ENCODE results near the gene HUNK.

HUNK gene

DNA sequence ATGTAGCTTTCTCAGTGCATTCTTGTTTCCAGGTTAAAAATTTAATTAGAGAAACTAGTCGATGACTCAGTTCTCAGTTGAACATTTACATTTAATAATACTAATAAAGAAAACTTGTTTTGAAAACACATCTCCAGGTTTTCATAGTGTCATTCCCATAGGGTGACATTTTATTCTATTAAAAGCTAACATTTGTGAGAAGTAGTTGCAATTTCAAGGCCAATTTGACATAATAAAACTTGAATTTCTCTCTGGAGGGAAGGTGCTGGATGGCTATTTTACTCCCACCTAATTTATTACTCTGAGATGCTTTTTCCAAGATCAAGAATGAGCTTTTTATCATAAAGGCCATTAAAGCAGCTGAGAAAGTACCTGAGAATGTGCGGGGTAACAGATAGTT is 16.6 kb downstream of the HUNK start:
- TF ChIP-seq, protein P1, sequence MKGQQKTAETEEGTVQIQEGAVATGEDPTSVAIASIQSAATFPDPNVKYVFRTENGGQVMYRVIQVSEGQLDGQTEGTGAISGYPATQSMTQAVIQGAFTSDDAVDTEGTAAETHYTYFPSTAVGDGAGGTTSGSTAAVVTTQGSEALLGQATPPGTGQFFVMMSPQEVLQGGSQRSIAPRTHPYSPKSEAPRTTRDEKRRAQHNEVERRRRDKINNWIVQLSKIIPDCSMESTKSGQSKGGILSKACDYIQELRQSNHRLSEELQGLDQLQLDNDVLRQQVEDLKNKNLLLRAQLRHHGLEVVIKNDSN (IDR thresholded peaks at IDR 0.05), result no peak
- no peak for TF ChIP-seq NFIC (IDR thresholded peaks at IDR 0.05)
- TF ChIP-seq, protein P2, sequence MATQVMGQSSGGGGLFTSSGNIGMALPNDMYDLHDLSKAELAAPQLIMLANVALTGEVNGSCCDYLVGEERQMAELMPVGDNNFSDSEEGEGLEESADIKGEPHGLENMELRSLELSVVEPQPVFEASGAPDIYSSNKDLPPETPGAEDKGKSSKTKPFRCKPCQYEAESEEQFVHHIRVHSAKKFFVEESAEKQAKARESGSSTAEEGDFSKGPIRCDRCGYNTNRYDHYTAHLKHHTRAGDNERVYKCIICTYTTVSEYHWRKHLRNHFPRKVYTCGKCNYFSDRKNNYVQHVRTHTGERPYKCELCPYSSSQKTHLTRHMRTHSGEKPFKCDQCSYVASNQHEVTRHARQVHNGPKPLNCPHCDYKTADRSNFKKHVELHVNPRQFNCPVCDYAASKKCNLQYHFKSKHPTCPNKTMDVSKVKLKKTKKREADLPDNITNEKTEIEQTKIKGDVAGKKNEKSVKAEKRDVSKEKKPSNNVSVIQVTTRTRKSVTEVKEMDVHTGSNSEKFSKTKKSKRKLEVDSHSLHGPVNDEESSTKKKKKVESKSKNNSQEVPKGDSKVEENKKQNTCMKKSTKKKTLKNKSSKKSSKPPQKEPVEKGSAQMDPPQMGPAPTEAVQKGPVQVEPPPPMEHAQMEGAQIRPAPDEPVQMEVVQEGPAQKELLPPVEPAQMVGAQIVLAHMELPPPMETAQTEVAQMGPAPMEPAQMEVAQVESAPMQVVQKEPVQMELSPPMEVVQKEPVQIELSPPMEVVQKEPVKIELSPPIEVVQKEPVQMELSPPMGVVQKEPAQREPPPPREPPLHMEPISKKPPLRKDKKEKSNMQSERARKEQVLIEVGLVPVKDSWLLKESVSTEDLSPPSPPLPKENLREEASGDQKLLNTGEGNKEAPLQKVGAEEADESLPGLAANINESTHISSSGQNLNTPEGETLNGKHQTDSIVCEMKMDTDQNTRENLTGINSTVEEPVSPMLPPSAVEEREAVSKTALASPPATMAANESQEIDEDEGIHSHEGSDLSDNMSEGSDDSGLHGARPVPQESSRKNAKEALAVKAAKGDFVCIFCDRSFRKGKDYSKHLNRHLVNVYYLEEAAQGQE (IDR thresholded peaks at IDR 0.05; ENCODE audit: low read depth), result no peak
- no peak for TF ChIP-seq TAF1 (IDR thresholded peaks at IDR 0.05; ENCODE audit: low read depth)
- TF ChIP-seq, protein P3, sequence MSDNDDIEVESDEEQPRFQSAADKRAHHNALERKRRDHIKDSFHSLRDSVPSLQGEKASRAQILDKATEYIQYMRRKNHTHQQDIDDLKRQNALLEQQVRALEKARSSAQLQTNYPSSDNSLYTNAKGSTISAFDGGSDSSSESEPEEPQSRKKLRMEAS (IDR thresholded peaks at IDR 0.05), result no peak
- no peak for TF ChIP-seq CREB1 (IDR thresholded peaks at IDR 0.05; ENCODE audit: low read depth)

DNA sequence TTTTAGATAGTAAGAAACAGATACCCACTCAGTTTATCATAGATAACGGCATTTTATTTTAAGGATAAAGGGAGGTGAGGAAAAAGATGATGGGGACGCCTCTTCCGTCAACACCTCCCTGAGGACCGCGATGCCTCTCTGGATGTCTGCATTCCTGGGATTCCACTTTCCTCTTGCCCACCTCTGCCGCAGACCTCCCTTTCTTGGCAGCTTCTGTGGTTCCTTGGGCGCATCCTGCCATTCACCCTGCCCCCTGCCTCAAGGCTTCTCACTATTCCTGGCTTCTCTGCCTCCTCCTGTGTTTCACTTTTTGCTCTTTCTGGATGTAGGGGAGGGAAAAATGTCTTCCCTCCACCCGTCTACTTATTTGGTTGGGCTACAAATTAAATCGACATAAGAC is 19.9 kb downstream of the HUNK start:
- TF ChIP-seq TAF1 (IDR thresholded peaks at IDR 0.05; ENCODE audit: low read depth), result no peak
- TF ChIP-seq YY1 (IDR thresholded peaks at IDR 0.05; ENCODE audit: low read depth), result no peak
- TF ChIP-seq FOXM1 (IDR thresholded peaks at IDR 0.05; ENCODE audit: borderline replicate concordance, low read depth), result no peak
- no peak for TF ChIP-seq TEAD4 (IDR thresholded peaks at IDR 0.05)
- no peak for TF ChIP-seq NFIC (IDR thresholded peaks at IDR 0.05)
- TF ChIP-seq EGR1 (IDR thresholded peaks at IDR 0.05), result no peak
- TF ChIP-seq, protein P1 (IDR thresholded peaks at IDR 0.05), result no peak
- TF ChIP-seq, protein P2 (IDR thresholded peaks at IDR 0.05; ENCODE audit: low read depth), result no peak
- TF ChIP-seq ZBTB7A (IDR thresholded peaks at IDR 0.05; ENCODE audit: low read depth), result no peak
- no peak for TF ChIP-seq EP300 (IDR thresholded peaks at IDR 0.05; ENCODE audit: borderline replicate concordance)
- no peak for TF ChIP-seq RAD21 (IDR thresholded peaks at IDR 0.05; ENCODE audit: low read depth)
- TF ChIP-seq TCF12 (IDR thresholded peaks at IDR 0.05; ENCODE audit: low read depth), result no peak
- TF ChIP-seq CREB1 (IDR thresholded peaks at IDR 0.05; ENCODE audit: low read depth), result no peak
- TF ChIP-seq CEBPB (IDR thresholded peaks at IDR 0.05), result no peak
- TF ChIP-seq, protein P3 (IDR thresholded peaks at IDR 0.05), result no peak

DNA sequence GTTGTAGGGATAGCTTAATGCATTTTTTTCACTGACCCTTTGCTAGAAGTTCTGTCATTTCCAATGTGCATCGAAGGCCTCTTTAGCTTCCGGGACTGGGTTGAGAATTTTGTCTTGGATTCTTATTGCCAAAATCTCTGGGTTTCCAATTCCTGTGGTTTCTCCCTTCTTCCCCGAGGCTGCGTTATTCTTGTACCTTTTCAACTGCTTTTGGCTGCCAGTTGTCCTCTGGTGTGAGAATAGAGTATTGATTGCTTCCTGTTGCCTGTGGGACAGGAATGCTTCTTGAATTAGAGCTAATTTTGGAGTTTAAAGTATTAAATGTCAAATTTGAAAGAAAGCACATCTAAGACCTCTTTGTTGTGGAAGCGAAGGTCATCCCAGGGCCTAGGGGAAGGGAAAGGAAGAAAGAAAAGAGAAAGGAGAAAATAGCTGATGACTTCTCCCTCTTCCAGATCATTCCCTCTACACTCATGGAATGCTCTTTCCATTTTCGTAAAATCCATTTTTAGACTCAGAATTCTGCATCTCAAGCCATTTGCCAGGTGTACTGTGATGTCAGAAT is 21.1 kb downstream of the HUNK start:
- TF ChIP-seq EP300 (IDR thresholded peaks at IDR 0.05; ENCODE audit: borderline replicate concordance) (no peak), CREB1 (IDR thresholded peaks at IDR 0.05; ENCODE audit: low read depth) (no peak), NFIC (IDR thresholded peaks at IDR 0.05) (no peak)

DNA sequence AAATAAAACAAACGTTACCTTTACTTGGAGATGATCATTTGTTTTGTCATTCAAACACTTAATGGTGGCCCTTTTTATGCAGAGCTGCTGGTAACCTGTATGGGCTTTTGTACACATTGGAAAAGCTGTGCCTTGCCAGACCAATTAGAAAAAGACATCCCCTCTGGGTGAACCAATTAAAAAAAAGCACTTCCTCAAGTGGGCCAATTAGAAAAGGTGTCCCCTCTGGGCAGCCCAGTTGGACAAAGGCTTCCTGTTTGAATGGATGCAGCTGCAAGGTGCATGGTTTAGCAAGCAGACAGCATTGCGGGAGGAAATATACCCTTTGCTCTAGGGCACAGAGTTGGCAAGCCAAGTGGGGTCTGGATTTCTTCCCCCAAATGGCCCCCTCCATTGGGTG is 21.6 kb downstream of the HUNK start:
- TF ChIP-seq YY1 (IDR thresholded peaks at IDR 0.05; ENCODE audit: low read depth) (no peak), TAF1 (IDR thresholded peaks at IDR 0.05; ENCODE audit: low read depth) (no peak), TCF12 (IDR thresholded peaks at IDR 0.05; ENCODE audit: low read depth) (no peak), ZBTB7A (IDR thresholded peaks at IDR 0.05; ENCODE audit: low read depth) (no peak), FOXM1 (IDR thresholded peaks at IDR 0.05; ENCODE audit: borderline replicate concordance, low read depth) (no peak), CEBPB (IDR thresholded peaks at IDR 0.05) (no peak), RAD21 (IDR thresholded peaks at IDR 0.05; ENCODE audit: low read depth) (no peak), NFIC (IDR thresholded peaks at IDR 0.05) (no peak), EP300 (IDR thresholded peaks at IDR 0.05; ENCODE audit: borderline replicate concordance) (no peak), TEAD4 (IDR thresholded peaks at IDR 0.05) (no peak), CREB1 (IDR thresholded peaks at IDR 0.05; ENCODE audit: low read depth) (no peak)
- TF ChIP-seq, protein P1 (IDR thresholded peaks at IDR 0.05), result no peak
- TF ChIP-seq, protein P2 (IDR thresholded peaks at IDR 0.05; ENCODE audit: low read depth), result no peak
- TF ChIP-seq, protein P3 (IDR thresholded peaks at IDR 0.05), result no peak
